Glomerular endothelial cell (primary cell): ENCODE measurements around the gene RAC2. TPM values are rescaled to one million over a fixed set of nuclear protein-coding genes. Genes with fewer than 3 reads are reported as not detected.

Experiments
- DNase-seq: peaks from one replicate; pipeline ENCODE4 v3.0.0-alpha.2; 2011; ENCODE audit warnings: low read depth, low spot score; ENCODE audit errors: extremely low read depth
- total RNA-seq: library from RNA; depleted of rRNA; stranded (reverse); fragments of >200 nt; gene quantifications from 2 replicates; pipeline ENCODE4 v1.2.3, GENCODE V29; 2015

The RAC2 gene
- total RNA-seq, 1 donor from 2014 or later, result 126 TPM

- no peak for DNase-seq
Measured at GRCh38 chr22:37222440-37222971, 21.6 kb downstream of the RAC2 start.

DNA sequence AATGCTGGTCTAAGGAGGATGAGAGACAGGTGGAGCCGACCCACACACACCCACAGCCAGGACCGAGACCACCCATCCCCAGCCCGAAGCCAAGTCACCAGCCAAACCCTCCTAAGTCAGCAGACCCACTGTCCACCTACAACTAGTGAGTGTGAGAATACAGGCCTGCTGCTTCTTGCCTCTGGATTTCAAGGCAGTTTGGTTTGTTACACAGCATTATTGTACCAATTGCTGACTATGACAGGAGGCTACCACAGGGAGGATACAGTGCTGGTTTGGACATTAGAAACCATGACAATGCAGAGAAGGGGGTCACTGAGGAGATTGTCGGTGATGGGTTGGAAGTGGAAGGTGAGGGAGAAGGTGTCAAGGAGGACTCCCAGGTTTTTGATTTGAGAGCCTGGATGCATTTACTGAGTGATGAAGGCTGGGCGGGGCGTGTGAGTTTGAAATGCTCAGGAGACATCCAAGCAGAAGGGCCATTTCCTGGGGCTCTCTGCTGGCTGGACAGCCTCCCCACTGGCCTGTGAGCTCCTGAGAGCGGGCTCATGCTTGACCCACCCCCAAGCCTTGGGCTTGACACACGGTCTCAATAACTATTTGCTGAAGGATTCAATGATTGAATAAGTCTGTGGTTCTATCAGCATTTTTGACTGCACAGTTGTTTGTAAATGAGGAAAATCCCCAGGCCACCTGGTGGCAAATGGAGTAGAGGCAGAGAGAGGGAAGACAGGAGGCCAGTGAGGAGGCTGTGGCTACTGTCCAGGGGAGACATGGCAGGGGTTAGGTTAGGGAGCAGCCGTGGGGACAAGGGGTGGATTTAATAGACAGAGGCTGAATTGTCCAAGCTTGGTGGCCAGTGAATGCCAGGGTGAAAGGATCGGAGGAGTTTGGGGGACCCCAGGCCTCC lies 22.4 kb downstream of the RAC2 start:
- DNase-seq, result no peak

GRCh38 chr22:37220543-37220981 lies 23.5 kb downstream of the RAC2 start:
- no peak for DNase-seq

DNA sequence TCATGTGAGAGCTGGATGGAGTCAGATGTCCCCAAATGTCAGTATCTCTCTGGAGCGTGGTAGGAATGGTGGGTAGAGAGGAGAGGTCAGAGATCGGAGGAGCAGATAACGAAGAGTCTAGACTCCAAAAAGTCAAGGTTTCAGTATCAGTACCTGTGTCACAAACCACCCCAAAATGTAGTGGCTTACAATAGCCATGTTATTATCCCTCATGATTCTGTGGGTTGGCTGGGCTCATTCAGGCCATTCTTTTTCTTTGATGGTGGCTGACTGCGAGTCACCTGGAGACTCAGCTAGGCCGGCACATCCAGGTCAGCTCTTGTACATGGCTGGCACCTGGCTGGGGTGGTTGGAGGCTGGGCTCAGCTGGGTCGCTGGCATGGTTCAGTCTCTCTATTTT lies 24.5 kb downstream of the RAC2 start:
- no peak for DNase-seq

- no peak for DNase-seq
Measured at GRCh38 chr22:37218771-37219411, 25.2 kb downstream of the RAC2 start.

DNA sequence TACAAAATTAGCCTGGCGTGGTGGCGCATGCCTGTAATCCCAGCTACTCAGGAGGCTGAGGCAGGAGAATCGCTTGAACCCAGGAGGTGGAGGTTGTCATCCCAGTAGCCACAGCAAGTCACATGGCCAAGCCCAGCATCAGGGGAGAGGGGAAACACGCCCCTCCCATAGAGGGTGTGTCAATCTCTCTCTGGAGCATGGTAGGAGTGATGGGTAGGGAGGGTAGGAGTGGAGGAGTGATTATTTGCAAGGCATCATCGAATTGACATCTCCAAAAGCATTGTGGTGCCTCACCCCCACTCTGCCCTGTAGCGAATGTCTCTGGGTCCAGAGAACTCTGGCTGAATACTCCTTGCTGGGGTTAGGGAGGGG lies 25.7 kb downstream of the RAC2 start:
- no peak for DNase-seq

GRCh38 chr22:37215890-37216289 lies 28.2 kb downstream of the RAC2 start:
- no peak for DNase-seq

- no peak for DNase-seq
Measured at GRCh38 chr22:37214731-37215030, 29.4 kb downstream of the RAC2 start.

- no peak for DNase-seq
Measured at GRCh38 chr22:37213941-37214730, 29.9 kb downstream of the RAC2 start.

GRCh38 chr22:37213218-37213855 lies 30.7 kb downstream of the RAC2 start:
- DNase-seq, result no peak

DNA sequence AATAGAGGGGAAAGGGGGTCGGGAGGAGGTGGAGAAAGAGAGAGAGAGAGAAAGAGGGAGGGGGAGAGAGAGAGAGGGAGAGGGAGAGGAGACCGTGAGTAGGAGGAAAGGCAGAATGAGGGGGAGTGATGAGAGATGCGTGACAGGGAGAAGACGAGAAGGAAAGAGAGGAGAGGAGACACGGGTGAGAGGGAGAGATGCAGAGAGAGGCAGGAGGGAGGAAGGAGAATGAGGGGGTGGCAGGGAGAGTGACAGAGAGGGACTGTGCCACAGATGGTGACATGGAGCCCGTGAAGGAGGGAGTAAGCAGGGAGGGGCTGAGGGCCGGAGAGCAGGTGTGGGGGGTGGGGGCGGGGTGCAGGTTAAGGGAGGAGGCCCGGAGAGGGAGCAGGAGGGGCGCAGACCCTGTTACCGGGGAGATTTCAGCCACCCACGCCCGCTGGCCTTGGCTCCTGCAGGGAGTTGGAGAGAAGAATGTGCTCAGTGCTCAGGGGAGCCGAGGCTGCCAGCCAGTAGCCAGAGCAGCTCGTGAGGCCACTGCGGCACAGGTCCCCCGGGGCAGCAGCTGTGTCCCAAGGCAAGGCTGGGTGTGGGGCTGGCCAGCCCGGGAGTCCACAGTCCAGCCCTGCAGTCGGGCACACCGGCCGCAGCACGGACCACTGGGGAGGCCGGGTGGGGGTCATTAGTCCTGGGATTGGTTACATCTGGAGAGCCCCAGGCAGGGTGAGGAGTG lies 31.7 kb downstream of the RAC2 start, which contains the start of gene SSTR3:
TSS of gene SSTR3 (minus strand) at position 304 of the 733 bp plus-strand sequence. CDS start 4,674 bp downstream, outside the sequence.
- DNase-seq, result no peak

DNA sequence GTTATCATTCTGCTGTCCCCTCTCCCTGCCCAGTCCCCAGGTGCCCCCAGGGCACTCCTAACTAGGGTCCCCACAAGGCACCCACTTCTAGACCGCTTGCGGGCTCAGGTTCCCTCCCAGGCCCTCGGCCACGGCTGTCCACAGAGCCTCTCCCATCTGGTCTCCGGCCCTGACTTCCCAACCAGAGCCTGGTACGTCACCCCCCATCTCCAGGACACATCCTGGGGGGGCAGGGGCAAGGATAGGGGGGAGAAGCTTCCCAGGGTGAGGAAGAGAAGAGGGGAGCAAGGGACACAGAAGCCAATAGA lies 32.2 kb downstream of the RAC2 start:
- DNase-seq, result no peak

- DNase-seq, result no peak
Measured at GRCh38 chr22:37211075-37211865, 32.8 kb downstream of the RAC2 start.

GRCh38 chr22:37210041-37210803 lies 33.8 kb downstream of the RAC2 start:
- DNase-seq, result no peak

DNA sequence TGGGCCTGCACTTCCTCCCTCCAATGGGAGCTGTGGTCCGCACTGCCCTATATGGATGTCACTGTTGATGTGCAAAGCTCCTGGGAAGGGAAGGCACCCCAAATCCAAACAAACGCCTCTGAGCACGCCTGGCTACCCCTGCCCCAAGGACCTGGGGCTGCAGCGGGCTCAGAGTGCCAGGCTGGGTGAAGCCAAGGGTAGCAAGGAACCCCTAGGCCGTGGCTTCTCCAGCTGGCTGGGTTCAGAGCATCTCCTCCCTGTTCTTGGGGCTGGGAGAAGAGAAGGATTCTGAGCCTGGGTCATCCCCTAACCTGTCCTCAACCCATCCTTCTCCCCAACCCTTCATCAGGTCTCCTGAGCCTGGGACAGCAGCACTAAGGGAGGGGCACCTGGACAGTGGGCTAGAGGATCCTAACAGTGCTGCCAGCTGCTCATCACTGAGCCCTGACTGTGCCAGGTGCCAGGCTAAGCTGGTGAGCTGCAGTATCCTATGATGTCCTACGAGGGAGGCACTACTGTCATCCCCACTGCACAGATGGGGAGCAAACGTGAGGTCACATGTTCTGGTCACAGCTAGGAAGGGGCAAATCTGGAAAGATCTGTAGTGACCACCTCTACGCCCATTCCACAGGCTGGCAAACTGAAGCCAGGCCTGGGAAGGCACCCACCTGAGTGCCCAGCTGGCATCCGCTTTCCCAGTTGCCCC lies 34.8 kb downstream of the RAC2 start:
- no peak for DNase-seq

- no peak for DNase-seq
Measured at GRCh38 chr22:37208401-37209139, 35.5 kb downstream of the RAC2 start.

- no peak for DNase-seq
Measured at GRCh38 chr22:37207981-37208380, 36.1 kb downstream of the RAC2 start.
